Measurements from ENCODE around the gene UTP15.

The UTP15 gene

GRCh38 chr5:73565139-73565968 is at the start of gene UTP15, which contains the start of gene ANKRA2:
Gene UTP15, plus strand, starts transcription at chr5:73565743. Its CDS starts 1,602 bp downstream, at chr5:73567345.
Gene ANKRA2, minus strand, starts transcription at chr5:73565639. Its CDS starts 2,758 bp downstream, at chr5:73562881.
- peak; percentile 97 for DNase-seq

- DNase-seq: peak; percentile 73 to 83
Observed at GRCh38 chr5:73519531-73520283, 45.8 kb upstream of the UTP15 start.

GRCh38 chr5:73522989-73523388 is 42.6 kb upstream of the UTP15 start:
- DNase-seq: no peak

GRCh38 chr5:73523861-73524260 is 41.7 kb upstream of the UTP15 start:
- DNase-seq: no peak

- DNase-seq: no peak
Observed at GRCh38 chr5:73525606-73526203, 39.8 kb upstream of the UTP15 start.

- no peak for DNase-seq
Observed at GRCh38 chr5:73528248-73528647, 37.3 kb upstream of the UTP15 start.

- DNase-seq: no peak
Observed at GRCh38 chr5:73529081-73529480, 36.5 kb upstream of the UTP15 start.

GRCh38 chr5:73531356-73531755 is 34.2 kb upstream of the UTP15 start:
- DNase-seq: no peak

GRCh38 chr5:73532195-73532594 is 33.3 kb upstream of the UTP15 start:
- DNase-seq: no peak

- DNase-seq: no peak
Observed at GRCh38 chr5:73534011-73534644, 31.4 kb upstream of the UTP15 start.

- no peak for DNase-seq
Observed at GRCh38 chr5:73534971-73535370, 30.6 kb upstream of the UTP15 start.

GRCh38 chr5:73539730-73540129 is 25.8 kb upstream of the UTP15 start:
- no peak for DNase-seq

GRCh38 chr5:73540192-73540591 is 25.4 kb upstream of the UTP15 start:
- DNase-seq: no peak

- DNase-seq: no peak
Observed at GRCh38 chr5:73542020-73542419, 23.5 kb upstream of the UTP15 start.

GRCh38 chr5:73544429-73545402 is 20.8 kb upstream of the UTP15 start:
- DNase-seq: no peak

GRCh38 chr5:73545403-73545779 is 20.2 kb upstream of the UTP15 start:
- DNase-seq: no peak

- DNase-seq: no peak
Observed at GRCh38 chr5:73550016-73550415, 15.5 kb upstream of the UTP15 start.

GRCh38 chr5:73552642-73553041 is 12.9 kb upstream of the UTP15 start:
- DNase-seq: no peak

GRCh38 chr5:73558950-73559349 is 6.6 kb upstream of the UTP15 start:
- no peak for DNase-seq

- DNase-seq: no peak
Observed at GRCh38 chr5:73564018-73564417, 1.5 kb upstream of the UTP15 start.

GRCh38 chr5:73564675-73565074 is 868 bp upstream of the UTP15 start:
- DNase-seq: peak in 1 of 2 donors; percentile 31
